ENCODE data around the gene VSNL1.
"Not testable (repeated sequence)": the region's sequence is repeated elsewhere in the genome, so short reads cannot be mapped to it uniquely, and the experiment has no call there.

The VSNL1 gene

DNA sequence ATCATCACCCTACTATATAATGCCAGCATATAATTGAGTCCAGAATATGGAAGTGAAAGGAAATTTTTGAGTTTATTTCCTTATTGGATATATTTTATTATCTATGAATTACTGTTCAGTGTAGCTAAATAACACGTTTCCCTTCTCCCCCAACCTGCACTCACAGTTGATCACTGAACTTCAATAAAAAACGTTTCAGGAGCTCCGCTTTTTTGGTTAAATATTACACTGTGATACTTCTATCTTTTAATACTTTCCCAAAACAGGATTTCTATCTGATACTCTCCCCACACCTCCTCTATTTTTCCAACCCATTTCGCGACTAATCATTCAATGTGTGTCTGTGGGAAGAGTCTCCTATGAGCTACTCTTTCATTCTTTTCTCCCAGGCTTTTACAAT is 7.2 kb downstream of the VSNL1 start:
- Histone ChIP-seq H3K4me3 (ENCODE audit: low read depth, low read length) (no peak overlapping the region), H3K27me3 (ENCODE audit: insufficient read depth, low read depth, severe bottlenecking) (no peaks in the 10 kb centered on the region), H3K36me3 (no peaks in the 10 kb centered on the region), H3K27ac (no peak overlapping the region), H3K9me3 (ENCODE audit: severe bottlenecking) (no peaks in the 10 kb centered on the region)
- no peak for DNase-seq
- TF ChIP-seq, protein P1, sequence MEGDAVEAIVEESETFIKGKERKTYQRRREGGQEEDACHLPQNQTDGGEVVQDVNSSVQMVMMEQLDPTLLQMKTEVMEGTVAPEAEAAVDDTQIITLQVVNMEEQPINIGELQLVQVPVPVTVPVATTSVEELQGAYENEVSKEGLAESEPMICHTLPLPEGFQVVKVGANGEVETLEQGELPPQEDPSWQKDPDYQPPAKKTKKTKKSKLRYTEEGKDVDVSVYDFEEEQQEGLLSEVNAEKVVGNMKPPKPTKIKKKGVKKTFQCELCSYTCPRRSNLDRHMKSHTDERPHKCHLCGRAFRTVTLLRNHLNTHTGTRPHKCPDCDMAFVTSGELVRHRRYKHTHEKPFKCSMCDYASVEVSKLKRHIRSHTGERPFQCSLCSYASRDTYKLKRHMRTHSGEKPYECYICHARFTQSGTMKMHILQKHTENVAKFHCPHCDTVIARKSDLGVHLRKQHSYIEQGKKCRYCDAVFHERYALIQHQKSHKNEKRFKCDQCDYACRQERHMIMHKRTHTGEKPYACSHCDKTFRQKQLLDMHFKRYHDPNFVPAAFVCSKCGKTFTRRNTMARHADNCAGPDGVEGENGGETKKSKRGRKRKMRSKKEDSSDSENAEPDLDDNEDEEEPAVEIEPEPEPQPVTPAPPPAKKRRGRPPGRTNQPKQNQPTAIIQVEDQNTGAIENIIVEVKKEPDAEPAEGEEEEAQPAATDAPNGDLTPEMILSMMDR (IDR thresholded peaks at IDR 0.05; ENCODE audit: low read depth, low read length): no peak

DNA sequence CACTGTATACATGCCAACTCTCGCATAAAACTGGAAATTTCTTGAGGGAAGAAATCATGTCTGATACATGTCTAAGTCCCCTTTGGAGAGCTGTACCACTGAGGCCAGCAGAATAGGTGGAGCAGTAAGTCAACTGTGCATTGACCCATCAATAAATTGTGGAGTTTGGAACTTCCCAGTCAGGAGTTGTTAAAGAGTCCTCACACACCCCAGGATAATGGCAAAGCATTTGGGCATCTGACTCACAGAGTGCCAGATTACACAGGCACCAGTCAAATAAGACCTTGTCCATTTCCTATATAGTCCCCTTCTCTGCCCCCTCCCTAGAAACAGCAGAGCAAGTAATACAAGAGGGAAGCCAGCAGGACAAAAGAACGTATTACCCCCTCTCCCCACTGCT is 10.4 kb downstream of the VSNL1 start:
- no peak overlapping the region for H3K4me3 ChIP-seq (ENCODE audit: low read depth, low read length)
- TF ChIP-seq, protein P1 (IDR thresholded peaks at IDR 0.05; ENCODE audit: low read depth, low read length): no peak
- no peaks in the 10 kb centered on the region for H3K27me3 ChIP-seq (ENCODE audit: insufficient read depth, low read depth, severe bottlenecking)
- no peak overlapping the region for H3K27ac ChIP-seq
- DNase-seq: no peak
- no peaks in the 10 kb centered on the region for H3K9me3 ChIP-seq (ENCODE audit: severe bottlenecking)
- no peaks in the 10 kb centered on the region for H3K36me3 ChIP-seq

DNA sequence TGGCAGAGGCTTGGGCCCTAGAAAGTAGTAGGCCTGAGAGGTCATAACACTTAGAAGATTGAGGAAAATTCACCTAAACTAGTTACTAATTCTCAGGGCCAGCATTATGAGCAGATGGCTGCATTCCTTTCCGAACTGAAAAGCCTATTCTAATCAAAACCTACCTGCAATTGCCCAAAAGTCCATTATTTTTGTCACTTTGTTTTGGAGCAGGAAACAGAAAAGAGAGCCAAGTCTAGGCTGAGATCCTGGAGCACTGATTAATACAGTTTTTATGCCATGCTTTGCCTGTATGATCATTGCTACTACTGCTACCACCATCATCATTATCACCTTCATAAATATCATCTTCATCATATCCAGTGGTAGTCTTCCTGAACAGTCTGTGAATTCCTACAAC is 14.7 kb downstream of the VSNL1 start:
- Histone ChIP-seq H3K9me3 (ENCODE audit: severe bottlenecking) (no peaks in the 10 kb centered on the region), H3K4me3 (ENCODE audit: low read depth, low read length) (no peak overlapping the region), H3K27ac (no peak overlapping the region), H3K27me3 (ENCODE audit: insufficient read depth, low read depth, severe bottlenecking) (no peaks in the 10 kb centered on the region), H3K36me3 (no peaks in the 10 kb centered on the region)
- TF ChIP-seq, protein P1 (IDR thresholded peaks at IDR 0.05; ENCODE audit: low read depth, low read length): no peak
- no peak for DNase-seq

DNA sequence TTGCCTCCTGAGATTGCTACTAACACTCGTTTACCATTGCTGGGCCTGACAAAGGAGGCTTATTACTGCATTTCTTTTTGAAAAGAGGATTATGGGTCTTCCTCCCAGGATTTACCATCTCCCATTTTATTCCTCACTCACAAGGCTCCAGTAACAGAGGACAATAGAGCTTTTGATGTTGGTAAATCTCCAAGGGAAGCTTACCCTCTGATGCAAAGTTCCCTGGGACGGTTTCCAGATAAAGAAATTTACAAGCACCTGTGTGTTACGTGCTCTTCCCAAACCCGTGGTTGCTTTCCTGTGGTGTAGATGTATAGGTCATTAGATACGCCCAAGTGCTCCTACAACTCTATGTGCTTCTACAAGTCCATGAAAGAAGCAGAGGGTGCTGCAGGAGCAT is 17.1 kb downstream of the VSNL1 start:
- Histone ChIP-seq H3K27me3 (ENCODE audit: insufficient read depth, low read depth, severe bottlenecking) (no peaks in the 10 kb centered on the region), H3K4me3 (ENCODE audit: low read depth, low read length) (no peak overlapping the region), H3K27ac (0 out of 2 replicates have a peak overlapping the region, but pooled peaks have one; percentile 6), H3K9me3 (ENCODE audit: severe bottlenecking) (no peaks in the 10 kb centered on the region), H3K36me3 (no peaks in the 10 kb centered on the region)
- TF ChIP-seq, protein P1 (IDR thresholded peaks at IDR 0.05; ENCODE audit: low read depth, low read length): no peak
- DNase-seq: no peak

DNA sequence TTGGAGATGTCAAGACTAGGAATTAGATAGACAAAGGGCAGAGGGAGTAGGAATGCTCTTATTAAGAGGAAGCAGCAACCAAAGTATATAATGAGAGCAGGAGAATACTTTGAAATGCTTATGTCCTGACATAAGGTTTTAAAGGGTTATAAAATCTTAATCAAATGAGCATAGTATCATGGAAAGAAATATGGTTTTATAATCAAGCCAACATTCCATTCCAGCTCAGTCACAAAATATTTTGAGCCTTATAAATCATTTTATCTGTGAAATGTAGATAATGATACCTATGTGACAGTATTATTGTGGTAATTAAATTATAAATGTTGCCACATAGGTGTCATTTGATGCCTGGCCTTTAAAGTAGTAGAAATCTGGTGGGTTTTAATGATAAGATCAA is 17.6 kb downstream of the VSNL1 start:
- TF ChIP-seq, protein P1 (IDR thresholded peaks at IDR 0.05; ENCODE audit: low read depth, low read length): no peak
- H3K4me3 ChIP-seq (ENCODE audit: low read depth, low read length): no peak overlapping the region
- H3K9me3 ChIP-seq (ENCODE audit: severe bottlenecking): no peaks in the 10 kb centered on the region
- no peak for DNase-seq
- H3K36me3 ChIP-seq: no peaks in the 10 kb centered on the region
- no peak overlapping the region for H3K27ac ChIP-seq
- H3K27me3 ChIP-seq (ENCODE audit: insufficient read depth, low read depth, severe bottlenecking): no peaks in the 10 kb centered on the region

DNA sequence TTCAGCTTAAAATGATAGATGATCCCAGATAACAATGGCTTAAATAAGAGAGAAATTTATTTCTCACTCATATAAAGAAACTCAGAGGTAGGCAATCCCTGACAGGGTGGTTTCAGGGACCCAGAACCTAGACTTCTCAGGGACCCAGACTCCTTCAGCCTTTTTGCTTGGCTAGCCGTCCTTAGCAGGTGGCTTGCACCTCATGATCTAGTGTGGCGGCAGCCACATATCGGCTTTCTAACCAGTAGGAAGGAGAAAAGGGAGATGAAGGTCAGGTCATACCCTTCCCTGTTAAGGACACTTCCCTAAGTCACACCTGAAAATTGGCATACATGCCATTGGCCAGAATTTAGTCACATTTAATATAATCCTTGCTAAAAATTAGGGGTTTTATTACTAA is 18.4 kb downstream of the VSNL1 start:
- Histone ChIP-seq H3K4me3 (ENCODE audit: low read depth, low read length) (no peak overlapping the region), H3K9me3 (ENCODE audit: severe bottlenecking) (no peaks in the 10 kb centered on the region), H3K36me3 (no peaks in the 10 kb centered on the region), H3K27me3 (ENCODE audit: insufficient read depth, low read depth, severe bottlenecking) (no peaks in the 10 kb centered on the region), H3K27ac (no peak overlapping the region)
- TF ChIP-seq, protein P1 (IDR thresholded peaks at IDR 0.05; ENCODE audit: low read depth, low read length): no peak
- no peak for DNase-seq

DNA sequence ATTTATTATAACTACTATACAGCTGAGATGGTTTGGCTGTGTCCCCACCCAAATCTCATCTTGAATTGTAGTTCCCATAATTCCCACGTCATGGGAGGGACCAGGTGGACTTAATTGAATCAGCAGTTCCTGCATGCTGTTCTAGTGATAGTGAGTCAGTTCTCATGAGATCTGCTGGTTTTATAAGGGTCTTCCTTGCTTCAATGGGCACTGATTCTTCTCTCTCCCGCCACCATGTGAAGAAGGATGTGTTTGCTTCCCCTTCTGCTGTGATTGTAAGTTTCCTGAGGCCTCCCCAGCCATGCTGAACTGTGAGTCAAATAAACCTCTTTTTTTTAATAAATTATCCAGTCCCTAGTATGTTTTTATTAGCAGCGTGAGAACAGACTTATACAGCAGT is 25.2 kb downstream of the VSNL1 start:
- not testable (repeated sequence) for H3K4me3 ChIP-seq (ENCODE audit: low read depth, low read length); H3K27me3 ChIP-seq (ENCODE audit: insufficient read depth, low read depth, severe bottlenecking); H3K9me3 ChIP-seq (ENCODE audit: severe bottlenecking); H3K36me3 ChIP-seq; DNase-seq; H3K27ac ChIP-seq
